GM23338 (cell line): ENCODE data around the gene SUGCT. TPM values are rescaled to one million over a fixed set of nuclear protein-coding genes. Genes with fewer than 3 reads are reported as not detected.
A peak's percentile ranks its signal among the peaks of the same experiment; 100 is the strongest.

ENCODE experiments used
- ATAC-seq: fragments of 200-7000 bp; cut with Tn5 transposase; 3 replicates; pipeline ENCODE4 v1.9.1; 2020
- DNase-seq: peaks from one replicate; pipeline ENCODE4 v3.0.0-alpha.2; 2015; ENCODE audit warnings: low spot score
- H2AFZ ChIP-seq: fragments of 200-600 bp; sonication (generic); 2 replicates; pipeline ENCODE4 v1.8.0; 2016; ENCODE audit warnings: antibody characterized with exemption, mild to moderate bottlenecking, moderate library complexity
- H3F3A ChIP-seq: fragments of 200-600 bp; sonication (generic); replicated peaks from 2 replicates; pipeline ENCODE4 v1.8.0; 2017; ENCODE audit warnings: antibody characterized with exemption, mixed run types, low read depth
- H3K27ac ChIP-seq: fragments of 200-600 bp; sonication (generic); 2 replicates; pipeline ENCODE4 v1.6.1; 2016; ENCODE audit warnings: low read depth
- H3K27me3 ChIP-seq: fragments of 200-600 bp; sonication (generic); 2 replicates; pipeline ENCODE4 v1.8.0; 2016; ENCODE audit warnings: mild to moderate bottlenecking, mixed run types, moderate library complexity; ENCODE audit not compliant: insufficient read depth
- H3K36me3 ChIP-seq: fragments of 200-600 bp; sonication (generic); 2 replicates; pipeline ENCODE4 v1.8.0; 2016; ENCODE audit warnings: mild to moderate bottlenecking; ENCODE audit not compliant: insufficient read depth
- H3K4me1 ChIP-seq: fragments of 200-600 bp; sonication (generic); 2 replicates; pipeline ENCODE4 v1.8.0; 2016; ENCODE audit warnings: mild to moderate bottlenecking, moderate library complexity; ENCODE audit not compliant: insufficient read depth
- H3K4me2 ChIP-seq: fragments of 200-600 bp; sonication (generic); 2 replicates; pipeline ENCODE4 v1.7.1; 2017; ENCODE audit warnings: mixed run types
- H3K4me3 ChIP-seq: fragments of 200-600 bp; sonication (generic); 2 replicates; pipeline ENCODE4 v1.6.1; 2016; ENCODE audit warnings: mixed run types
- H3K79me2 ChIP-seq: fragments of 200-600 bp; sonication (generic); replicated peaks from 2 replicates; pipeline ENCODE4 v1.8.0; 2017; ENCODE audit warnings: mild to moderate bottlenecking; ENCODE audit not compliant: insufficient read depth
- H3K9me2 ChIP-seq: fragments of 200-600 bp; sonication (generic); 2 replicates; pipeline ENCODE4 v1.8.0; 2017; ENCODE audit not compliant: insufficient read depth
- H4K20me1 ChIP-seq: fragments of 200-600 bp; sonication (generic); replicated peaks from 2 replicates; pipeline ENCODE4 v1.8.0; 2017; ENCODE audit warnings: mild to moderate bottlenecking; ENCODE audit not compliant: insufficient read depth
- H3K27ac Mint-ChIP-seq: 2 replicates; pipeline ENCODE4 v1.8.0; 2020; ENCODE audit warnings: inconsistent platforms, mild to moderate bottlenecking, moderate library complexity, mixed read lengths
- H3K27me3 Mint-ChIP-seq: 3 replicates; pipeline ENCODE4 v1.8.0; 2022; ENCODE audit warnings: low read depth, mild to moderate bottlenecking, moderate library complexity, mixed read lengths, inconsistent platforms; ENCODE audit not compliant: insufficient read depth, poor library complexity
- H3K36me3 Mint-ChIP-seq: 3 replicates; pipeline ENCODE4 v1.8.0; 2021; ENCODE audit warnings: low read depth, mild to moderate bottlenecking, inconsistent platforms, moderate library complexity, mixed read lengths
- H3K4me1 Mint-ChIP-seq: 3 replicates; pipeline ENCODE4 v1.8.0; 2020; ENCODE audit warnings: mild to moderate bottlenecking, inconsistent platforms, mixed read lengths
- H3K4me3 Mint-ChIP-seq: 3 replicates; pipeline ENCODE4 v1.8.0; 2021; ENCODE audit warnings: moderate library complexity, mild to moderate bottlenecking, inconsistent platforms, mixed read lengths
- H3K9me3 Mint-ChIP-seq: 3 replicates; pipeline ENCODE4 v1.8.0; 2020; ENCODE audit warnings: moderate library complexity, mild to moderate bottlenecking, inconsistent platforms, mixed read lengths
- CREB1 ChIP-seq: fragments of 250-450 bp; sonication (Bioruptor Pico); IDR thresholded peaks from 2 replicates; pipeline ENCODE4 v1.5.0; 2020; ENCODE audit warnings: low read depth, mild to moderate bottlenecking, moderate library complexity
- ETS1 ChIP-seq: IDR thresholded peaks from 2 replicates; pipeline ENCODE4 v1.6.1; 2016; ENCODE audit warnings: antibody characterized with exemption
- EZH2 ChIP-seq: fragments of 200-600 bp; sonication (generic); IDR thresholded peaks from one replicate; pipeline ENCODE4 v1.8.0; 2017; ENCODE audit warnings: antibody characterized with exemption, mild to moderate bottlenecking, low read depth; ENCODE audit not compliant: unreplicated experiment
- EZH2phosphoT487 ChIP-seq: fragments of 200-600 bp; sonication (generic); IDR thresholded peaks from one replicate; pipeline ENCODE4 v1.8.1; 2018; ENCODE audit warnings: antibody characterized with exemption; ENCODE audit not compliant: unreplicated experiment
- JUNB ChIP-seq: IDR thresholded peaks from one replicate; pipeline ENCODE4 v1.6.1; 2016; ENCODE audit warnings: antibody characterized with exemption; ENCODE audit not compliant: unreplicated experiment
- NANOG ChIP-seq: IDR thresholded peaks from 2 replicates; pipeline ENCODE4 v1.6.1; 2016; ENCODE audit warnings: antibody characterized with exemption, borderline replicate concordance
- POLR2AphosphoS5 ChIP-seq: IDR thresholded peaks from 2 replicates; pipeline ENCODE4 v1.6.1; 2016; ENCODE audit warnings: antibody characterized with exemption, low read depth
- REST ChIP-seq: IDR thresholded peaks from one replicate; pipeline ENCODE4 v1.6.1; 2018; ENCODE audit warnings: antibody characterized with exemption; ENCODE audit not compliant: unreplicated experiment
- STAT1 ChIP-seq: IDR thresholded peaks from one replicate; pipeline ENCODE4 v1.6.1; 2016; ENCODE audit warnings: antibody characterized with exemption; ENCODE audit not compliant: unreplicated experiment
- ZNF114 ChIP-seq: fragments of 250-450 bp; sonication (Bioruptor Pico); IDR thresholded peaks from 2 replicates; pipeline ENCODE4 v1.5.0; 2020; ENCODE audit warnings: mild to moderate bottlenecking, moderate library complexity
- ZNF331 ChIP-seq: fragments of 250-450 bp; sonication (Bioruptor Pico); IDR thresholded peaks from 2 replicates; pipeline ENCODE4 v1.5.0; 2020; ENCODE audit warnings: low read depth, mild to moderate bottlenecking, moderate library complexity
- polyA plus RNA-seq: library from polyadenylated mRNA; unstranded; fragments of >200 nt; fragmentation: Nextera tagmentation; extraction: Ambion mirVana; gene quantifications from 2 replicates; pipeline ENCODE4 v1.2.1, GENCODE V29; 2016
- total RNA-seq: library from RNA; depleted of rRNA; stranded (reverse); fragments of >200 nt; shearing (Covaris generic); gene quantifications from 2 replicates; pipeline ENCODE4 v1.2.3, GENCODE V29; 2014
- TF ChIP-seq, protein P1 (sequence below): fragments of 250-450 bp; sonication (Bioruptor Pico); IDR thresholded peaks from 2 replicates; pipeline ENCODE4 v1.5.0; 2020; ENCODE audit warnings: mild to moderate bottlenecking, moderate library complexity
- TF ChIP-seq, protein P2 (sequence below), 2 experiments: fragments of 200-600 bp in 1 of 2; sonication (generic) in 1 of 2; conservative IDR thresholded peaks; 2 replicates each; pipeline versions ENCODE4 v1.5.1 to v1.6.1; 2016 to 2017; ENCODE audit warnings: antibody characterized with exemption in 2 of 2, low read depth in 2 of 2, mild to moderate bottlenecking in 2 of 2, moderate library complexity in 1 of 2

SUGCT gene
- total and polyA plus RNA-seq, 2 experiments from 2014 or later, result 4.2 to 5.6 TPM

DNA sequence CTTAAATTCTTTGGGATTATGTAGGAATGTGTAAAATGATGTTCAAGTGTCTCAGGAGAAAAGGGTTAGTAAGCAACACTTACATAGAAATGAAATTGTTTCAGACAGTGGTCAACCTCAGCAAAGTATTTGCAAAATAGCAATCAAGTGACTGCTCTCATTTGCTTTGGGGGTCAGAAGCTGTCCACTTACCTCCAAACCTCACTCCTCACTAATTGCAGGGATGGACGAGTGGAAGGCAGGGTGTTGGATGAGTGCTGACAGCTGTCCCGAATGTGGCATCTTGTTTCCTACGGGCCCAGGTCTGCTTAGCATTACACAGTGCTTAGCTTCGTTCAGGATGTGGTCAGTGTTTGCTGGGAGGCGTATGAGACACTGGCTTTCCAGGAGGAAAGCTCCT, 437.0 kb downstream of the SUGCT start:
- H3K27me3 Mint-ChIP-seq, result peaks cover 4% of the 10 kb centered on the region
- Histone ChIP-seq H4K20me1 (no peaks in the 10 kb centered on the region), H3K79me2 (no peaks in the 10 kb centered on the region), H2AFZ (no peak overlapping the region), H3K9me2 (no peaks in the 10 kb centered on the region), H3K27me3 (no peaks in the 10 kb centered on the region), H3K4me3 (no peak overlapping the region), H3F3A (no peaks in the 10 kb centered on the region), H3K27ac (no peak overlapping the region), H3K4me2 (no peak overlapping the region), H3K4me1 (peaks cover 34% of the 10 kb centered on the region), H3K36me3 (no peaks in the 10 kb centered on the region)
- DNase-seq (no peak), ATAC-seq (peak; percentile 39; the same call in 2 of the 3 replicates)
- no peaks in the 10 kb centered on the region for H3K36me3 Mint-ChIP-seq
- peak overlapping the region; percentile 54 for H3K27ac Mint-ChIP-seq
- H3K4me1 Mint-ChIP-seq, result peaks cover 26% of the 10 kb centered on the region
- H3K4me3 Mint-ChIP-seq, result no peak overlapping the region
- TF ChIP-seq POLR2AphosphoS5 (no peak), JUNB (no peak), REST (no peak), NANOG (no peak), ZNF114 (no peak), ZNF331 (CRISPR knock-in tag) (no peak), ETS1 (no peak), STAT1 (no peak), EZH2 (no peak), CREB1 (no peak), EZH2phosphoT487 (no peak)
- TF ChIP-seq, protein P1, sequence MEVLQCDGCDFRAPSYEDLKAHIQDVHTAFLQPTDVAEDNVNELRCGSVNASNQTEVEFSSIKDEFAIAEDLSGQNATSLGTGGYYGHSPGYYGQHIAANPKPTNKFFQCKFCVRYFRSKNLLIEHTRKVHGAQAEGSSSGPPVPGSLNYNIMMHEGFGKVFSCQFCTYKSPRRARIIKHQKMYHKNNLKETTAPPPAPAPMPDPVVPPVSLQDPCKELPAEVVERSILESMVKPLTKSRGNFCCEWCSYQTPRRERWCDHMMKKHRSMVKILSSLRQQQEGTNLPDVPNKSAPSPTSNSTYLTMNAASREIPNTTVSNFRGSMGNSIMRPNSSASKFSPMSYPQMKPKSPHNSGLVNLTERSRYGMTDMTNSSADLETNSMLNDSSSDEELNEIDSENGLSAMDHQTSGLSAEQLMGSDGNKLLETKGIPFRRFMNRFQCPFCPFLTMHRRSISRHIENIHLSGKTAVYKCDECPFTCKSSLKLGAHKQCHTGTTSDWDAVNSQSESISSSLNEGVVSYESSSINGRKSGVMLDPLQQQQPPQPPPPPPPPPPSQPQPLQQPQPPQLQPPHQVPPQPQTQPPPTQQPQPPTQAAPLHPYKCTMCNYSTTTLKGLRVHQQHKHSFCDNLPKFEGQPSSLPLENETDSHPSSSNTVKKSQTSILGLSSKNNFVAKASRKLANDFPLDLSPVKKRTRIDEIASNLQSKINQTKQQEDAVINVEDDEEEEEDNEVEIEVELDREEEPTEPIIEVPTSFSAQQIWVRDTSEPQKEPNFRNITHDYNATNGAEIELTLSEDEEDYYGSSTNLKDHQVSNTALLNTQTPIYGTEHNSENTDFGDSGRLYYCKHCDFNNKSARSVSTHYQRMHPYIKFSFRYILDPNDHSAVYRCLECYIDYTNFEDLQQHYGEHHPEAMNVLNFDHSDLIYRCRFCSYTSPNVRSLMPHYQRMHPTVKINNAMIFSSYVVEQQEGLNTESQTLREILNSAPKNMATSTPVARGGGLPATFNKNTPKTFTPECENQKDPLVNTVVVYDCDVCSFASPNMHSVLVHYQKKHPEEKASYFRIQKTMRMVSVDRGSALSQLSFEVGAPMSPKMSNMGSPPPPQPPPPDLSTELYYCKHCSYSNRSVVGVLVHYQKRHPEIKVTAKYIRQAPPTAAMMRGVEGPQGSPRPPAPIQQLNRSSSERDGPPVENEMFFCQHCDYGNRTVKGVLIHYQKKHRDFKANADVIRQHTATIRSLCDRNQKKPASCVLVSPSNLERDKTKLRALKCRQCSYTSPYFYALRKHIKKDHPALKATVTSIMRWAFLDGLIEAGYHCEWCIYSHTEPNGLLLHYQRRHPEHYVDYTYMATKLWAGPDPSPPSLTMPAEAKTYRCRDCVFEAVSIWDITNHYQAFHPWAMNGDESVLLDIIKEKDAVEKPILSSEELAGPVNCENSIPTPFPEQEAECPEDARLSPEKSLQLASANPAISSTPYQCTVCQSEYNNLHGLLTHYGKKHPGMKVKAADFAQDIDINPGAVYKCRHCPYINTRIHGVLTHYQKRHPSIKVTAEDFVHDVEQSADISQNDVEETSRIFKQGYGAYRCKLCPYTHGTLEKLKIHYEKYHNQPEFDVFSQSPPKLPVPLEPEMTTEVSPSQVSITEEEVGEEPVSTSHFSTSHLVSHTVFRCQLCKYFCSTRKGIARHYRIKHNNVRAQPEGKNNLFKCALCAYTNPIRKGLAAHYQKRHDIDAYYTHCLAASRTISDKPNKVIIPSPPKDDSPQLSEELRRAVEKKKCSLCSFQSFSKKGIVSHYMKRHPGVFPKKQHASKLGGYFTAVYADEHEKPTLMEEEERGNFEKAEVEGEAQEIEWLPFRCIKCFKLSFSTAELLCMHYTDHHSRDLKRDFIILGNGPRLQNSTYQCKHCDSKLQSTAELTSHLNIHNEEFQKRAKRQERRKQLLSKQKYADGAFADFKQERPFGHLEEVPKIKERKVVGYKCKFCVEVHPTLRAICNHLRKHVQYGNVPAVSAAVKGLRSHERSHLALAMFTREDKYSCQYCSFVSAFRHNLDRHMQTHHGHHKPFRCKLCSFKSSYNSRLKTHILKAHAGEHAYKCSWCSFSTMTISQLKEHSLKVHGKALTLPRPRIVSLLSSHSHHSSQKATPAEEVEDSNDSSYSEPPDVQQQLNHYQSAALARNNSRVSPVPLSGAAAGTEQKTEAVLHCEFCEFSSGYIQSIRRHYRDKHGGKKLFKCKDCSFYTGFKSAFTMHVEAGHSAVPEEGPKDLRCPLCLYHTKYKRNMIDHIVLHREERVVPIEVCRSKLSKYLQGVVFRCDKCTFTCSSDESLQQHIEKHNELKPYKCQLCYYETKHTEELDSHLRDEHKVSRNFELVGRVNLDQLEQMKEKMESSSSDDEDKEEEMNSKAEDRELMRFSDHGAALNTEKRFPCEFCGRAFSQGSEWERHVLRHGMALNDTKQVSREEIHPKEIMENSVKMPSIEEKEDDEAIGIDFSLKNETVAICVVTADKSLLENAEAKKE (CRISPR knock-in tag), result no peak
- TF ChIP-seq, protein P2, sequence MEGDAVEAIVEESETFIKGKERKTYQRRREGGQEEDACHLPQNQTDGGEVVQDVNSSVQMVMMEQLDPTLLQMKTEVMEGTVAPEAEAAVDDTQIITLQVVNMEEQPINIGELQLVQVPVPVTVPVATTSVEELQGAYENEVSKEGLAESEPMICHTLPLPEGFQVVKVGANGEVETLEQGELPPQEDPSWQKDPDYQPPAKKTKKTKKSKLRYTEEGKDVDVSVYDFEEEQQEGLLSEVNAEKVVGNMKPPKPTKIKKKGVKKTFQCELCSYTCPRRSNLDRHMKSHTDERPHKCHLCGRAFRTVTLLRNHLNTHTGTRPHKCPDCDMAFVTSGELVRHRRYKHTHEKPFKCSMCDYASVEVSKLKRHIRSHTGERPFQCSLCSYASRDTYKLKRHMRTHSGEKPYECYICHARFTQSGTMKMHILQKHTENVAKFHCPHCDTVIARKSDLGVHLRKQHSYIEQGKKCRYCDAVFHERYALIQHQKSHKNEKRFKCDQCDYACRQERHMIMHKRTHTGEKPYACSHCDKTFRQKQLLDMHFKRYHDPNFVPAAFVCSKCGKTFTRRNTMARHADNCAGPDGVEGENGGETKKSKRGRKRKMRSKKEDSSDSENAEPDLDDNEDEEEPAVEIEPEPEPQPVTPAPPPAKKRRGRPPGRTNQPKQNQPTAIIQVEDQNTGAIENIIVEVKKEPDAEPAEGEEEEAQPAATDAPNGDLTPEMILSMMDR (conservative IDR thresholded peaks at IDR 0.05; ENCODE audit: low read depth in 2 of 2), result no peak
- no peaks in the 10 kb centered on the region for H3K9me3 Mint-ChIP-seq
